Mucosa of descending colon (tissue), 3 donors: ENCODE results near the gene CAMKK1. TPM values are rescaled to one million over a fixed set of nuclear protein-coding genes. Genes with fewer than 3 reads are reported as not detected.

Experiments
- ATAC-seq: fragments of 200-7000 bp; cut with Tn5 transposase; one replicate; pipeline ENCODE4 v1.9.1; 2020; ENCODE audit warnings: mild to moderate bottlenecking, moderate library complexity
- DNase-seq, 3 donors: peaks; one replicate each; pipeline ENCODE4 v3.0.0-alpha.2; 2020
- H3K36me3 ChIP-seq: fragments of 200-600 bp; one replicate; pipeline ENCODE4 v1.8.0; 2021; ENCODE audit warnings: low read depth, mild to moderate bottlenecking
- H3K4me1 ChIP-seq: fragments of 200-600 bp; one replicate; pipeline ENCODE4 v1.8.0; 2021; ENCODE audit warnings: low read depth, mild to moderate bottlenecking
- H3K4me3 ChIP-seq: fragments of 200-600 bp; one replicate; pipeline ENCODE4 v1.8.0; 2021; ENCODE audit warnings: mild to moderate bottlenecking
- H3K9me3 ChIP-seq: fragments of 200-600 bp; one replicate; pipeline ENCODE4 v1.8.0; 2021; ENCODE audit warnings: mild to moderate bottlenecking
- CTCF ChIP-seq: fragments of 200-600 bp; IDR thresholded peaks from one replicate; pipeline ENCODE4 v1.8.0; 2022; ENCODE audit warnings: antibody characterized with exemption, mild to moderate bottlenecking
- intact Hi-C, 2 donors: fragments of 100-400 bp; cut with DNase I in 1 of 2; cut with micrococcal nuclease in 1 of 2; formaldehyde crosslinking; loops; one replicate each; pipeline versions ENCODE4 v1.11.0 to v1.11.1; 2022; cut with DNase I, micrococcal nuclease
- total RNA-seq, 3 donors: library from RNA; stranded (reverse); fragmentation: NEBNext Ultra II Directional in 2 of 3; extraction: Animal tissue kit (Norgen Biotek cat#: 25700) in 2 of 3; gene quantifications; one replicate each; pipeline versions ENCODE4 v1.2.1 to v1.2.4, GENCODE V29; 2021 to 2023
- donor health status: DM: no; HTN: no; CAD: no; lungs with moderate emphysema.
- donor health status: DM: no; HTN: no; CAD: no.
- donor health status: DM: no; HTN: yes; CAD: no.

Gene CAMKK1
- total RNA-seq, 3 donors from 2014 or later = 4.8 to 11.6 (median 6.2) TPM

- H3K4me3 ChIP-seq = no peak overlapping the region
Observed at GRCh38 chr17:3906881-3907280, 14.0 kb upstream of the CAMKK1 start.

GRCh38 chr17:3905017-3905520 lies 12.2 kb upstream of the CAMKK1 start:
- H3K9me3 ChIP-seq = no peaks in the 10 kb centered on the region
- no peak for TF ChIP-seq CTCF
- H3K4me3 ChIP-seq = no peak overlapping the region
- peak in 2 of 3 donors; percentile 40 to 49 for DNase-seq
- H3K4me1 ChIP-seq = no peaks in the 10 kb centered on the region
- H3K36me3 ChIP-seq = no peaks in the 10 kb centered on the region
- intact Hi-C loops = no loop called here
- ATAC-seq = peak; percentile 56

More at GRCh38 chr17:3906881-3907280, 14.0 kb upstream of the CAMKK1 start:
- intact Hi-C loops = no loop called here
- no peaks in the 10 kb centered on the region for H3K4me1 ChIP-seq
- ATAC-seq (no peak), DNase-seq (no peak)
- TF ChIP-seq CTCF = no peak
- no peaks in the 10 kb centered on the region for H3K9me3 ChIP-seq
- no peaks in the 10 kb centered on the region for H3K36me3 ChIP-seq

- intact Hi-C loops = no loop called here
- H3K9me3 ChIP-seq = no peaks in the 10 kb centered on the region
- DNase-seq = no peak
- no peak overlapping the region for H3K4me3 ChIP-seq
- H3K36me3 ChIP-seq = no peaks in the 10 kb centered on the region
- TF ChIP-seq CTCF = no peak
- no peaks in the 10 kb centered on the region for H3K4me1 ChIP-seq
- peak; percentile 9 for ATAC-seq
Observed at GRCh38 chr17:3904501-3904900, 11.6 kb upstream of the CAMKK1 start.

- intact Hi-C loops = no loop called here
- no peak overlapping the region for H3K4me3 ChIP-seq
- H3K36me3 ChIP-seq = no peaks in the 10 kb centered on the region
- H3K4me1 ChIP-seq = no peaks in the 10 kb centered on the region
- DNase-seq (no peak), ATAC-seq (no peak)
- no peaks in the 10 kb centered on the region for H3K9me3 ChIP-seq
- TF ChIP-seq CTCF = no peak
Observed at GRCh38 chr17:3903881-3904290, 11.0 kb upstream of the CAMKK1 start.

- H3K36me3 ChIP-seq = no peaks in the 10 kb centered on the region
- H3K4me3 ChIP-seq = no peak overlapping the region
- H3K4me1 ChIP-seq = no peaks in the 10 kb centered on the region
- DNase-seq = no peak
- intact Hi-C loops = no loop called here
- no peak for ATAC-seq
- H3K9me3 ChIP-seq = no peaks in the 10 kb centered on the region
- no peak for TF ChIP-seq CTCF
Observed at GRCh38 chr17:3903051-3903825, 10.4 kb upstream of the CAMKK1 start.
